Progenitor cell of endocrine pancreas (in vitro differentiated cells): ENCODE measurements around the gene PCBP2. TPM values are rescaled to one million over a fixed set of nuclear protein-coding genes. Genes with fewer than 3 reads are reported as not detected.

Source experiments
- DNase-seq: peaks from one replicate; pipeline ENCODE4 v3.0.0; 2021; ENCODE audit warnings: low spot score; ENCODE audit not compliant: unreplicated experiment
- H3K27ac Mint-ChIP-seq: 2 replicates; pipeline ENCODE4 v1.8.0; 2021; ENCODE audit warnings: mild to moderate bottlenecking, moderate library complexity, mixed read lengths
- H3K27me3 Mint-ChIP-seq: 2 replicates; pipeline ENCODE4 v1.8.0; 2021; ENCODE audit warnings: mixed read lengths
- H3K36me3 Mint-ChIP-seq: 2 replicates; pipeline ENCODE4 v1.8.0; 2022; ENCODE audit warnings: mixed read lengths; ENCODE audit not compliant: insufficient read depth
- H3K4me1 Mint-ChIP-seq: 2 replicates; pipeline ENCODE4 v1.8.0; 2021; ENCODE audit warnings: low read depth, mixed read lengths
- H3K4me3 Mint-ChIP-seq: 2 replicates; pipeline ENCODE4 v1.8.0; 2021; ENCODE audit warnings: low read depth, mild to moderate bottlenecking, moderate library complexity, mixed read lengths
- H3K9me3 Mint-ChIP-seq: 2 replicates; pipeline ENCODE4 v1.8.0; 2021; ENCODE audit warnings: low read depth, mixed read lengths
- CTCF ChIP-seq: fragments of 200-600 bp; sonication (generic); IDR thresholded peaks from one replicate; pipeline ENCODE4 v1.5.0; 2021; ENCODE audit warnings: antibody characterized with exemption, mild to moderate bottlenecking; ENCODE audit not compliant: unreplicated experiment
- total RNA-seq: library from RNA; stranded (reverse); gene quantifications from 2 replicates; pipeline ENCODE4 v1.2.1, GENCODE V29; 2021

PCBP2 gene
- total RNA-seq, 1 donor from 2014 or later, result 1,400 TPM

GRCh38 chr12:53486736-53487487, 35.0 kb downstream of the PCBP2 start:
- peak overlapping the region; percentile 67 for H3K27ac Mint-ChIP-seq
- no peak overlapping the region for H3K4me3 Mint-ChIP-seq
- TF ChIP-seq CTCF, result no peak
- H3K36me3 Mint-ChIP-seq, result peaks cover 5% of the 10 kb centered on the region
- DNase-seq, result no peak
- H3K4me1 Mint-ChIP-seq, result peaks cover 15% of the 10 kb centered on the region
- no peaks in the 10 kb centered on the region for H3K27me3 Mint-ChIP-seq
- no peaks in the 10 kb centered on the region for H3K9me3 Mint-ChIP-seq

GRCh38 chr12:53489242-53489864, 37.5 kb downstream of the PCBP2 start:
- no peak overlapping the region for H3K4me3 Mint-ChIP-seq
- H3K36me3 Mint-ChIP-seq, result no peaks in the 10 kb centered on the region
- H3K27ac Mint-ChIP-seq, result peak overlapping the region; percentile 69
- H3K9me3 Mint-ChIP-seq, result no peaks in the 10 kb centered on the region
- no peak for TF ChIP-seq CTCF
- H3K27me3 Mint-ChIP-seq, result no peaks in the 10 kb centered on the region
- DNase-seq, result no peak
- H3K4me1 Mint-ChIP-seq, result peaks cover 24% of the 10 kb centered on the region

GRCh38 chr12:53492188-53492587, 40.3 kb downstream of the PCBP2 start:
- Mint-ChIP-seq H3K36me3 (no peaks in the 10 kb centered on the region), H3K9me3 (no peaks in the 10 kb centered on the region), H3K4me3 (peak overlapping the region; percentile 95), H3K27ac (peak overlapping the region; percentile 95), H3K4me1 (peaks cover 28% of the 10 kb centered on the region), H3K27me3 (no peaks in the 10 kb centered on the region)
- DNase-seq, result no peak
- no peak for TF ChIP-seq CTCF

- peak; percentile 94 for DNase-seq
- Mint-ChIP-seq H3K27me3 (no peaks in the 10 kb centered on the region), H3K27ac (peak overlapping the region; percentile 99), H3K4me1 (peaks cover 28% of the 10 kb centered on the region), H3K36me3 (no peaks in the 10 kb centered on the region), H3K9me3 (no peaks in the 10 kb centered on the region), H3K4me3 (peak overlapping the region; percentile 95)
- no peak for TF ChIP-seq CTCF
Measured at GRCh38 chr12:53492830-53493609, 41.1 kb downstream of the PCBP2 start.
